H1 (cell line): ENCODE data around the gene UBE2E2. TPM values are rescaled to one million over a fixed set of nuclear protein-coding genes. Genes with fewer than 3 reads are reported as not detected.

Experiments used
- CTCF ChIA-PET: fragments of 300-600 bp; sonication (Branson Sonifier 250); formaldehyde crosslinking; loops from one replicate; lab custom pipeline; 2021; ENCODE audit not compliant: partially characterized antibody; lab: Charles Lee
- POLR2A ChIA-PET: fragments of 300-600 bp; sonication (Branson Sonifier 250); formaldehyde crosslinking; loops from one replicate; lab custom pipeline; 2021; ENCODE audit warnings: inconsistent platforms; ENCODE audit not compliant: partially characterized antibody; lab: Charles Lee
- DNase-seq, 2 experiments: peaks; one replicate each; pipeline versions ENCODE4 v3.0.0 to v3.0.0-alpha.2; 2010 to 2022; ENCODE audit warnings: low spot score in 2 of 2, low read depth in 1 of 2, mixed read lengths in 1 of 2
- FAIRE-seq: peaks from 2 replicates; lab custom pipeline; 2011; peaks lifted over from hg19 to GRCh38; lab: Jason Lieb, UNC
- H2AFZ ChIP-seq: 2 replicates; pipeline ENCODE4 v1.8.1; 2012; ENCODE audit warnings: low read length, inconsistent platforms
- H2AK5ac ChIP-seq: 2 replicates; pipeline ENCODE4 v1.6.1; 2013; ENCODE audit warnings: low read depth, low read length
- H2BK120ac ChIP-seq: replicated peaks from 2 replicates; pipeline ENCODE3; 2013; ENCODE audit warnings: low read depth, low read length, inconsistent platforms
- H2BK12ac ChIP-seq: 2 replicates; pipeline ENCODE4 v1.6.1; 2013; ENCODE audit warnings: low read depth, low read length
- H2BK15ac ChIP-seq: 2 replicates; pipeline ENCODE4 v1.6.1; 2013; ENCODE audit warnings: low read length
- H2BK20ac ChIP-seq: 2 replicates; pipeline ENCODE4 v1.6.1; 2013; ENCODE audit warnings: low read length
- H2BK5ac ChIP-seq: 2 replicates; pipeline ENCODE4 v1.6.1; 2013; ENCODE audit warnings: low read depth, low read length
- H3K14ac ChIP-seq: 2 replicates; pipeline ENCODE4 v1.6.1; 2013; ENCODE audit warnings: inconsistent platforms; ENCODE audit not compliant: insufficient read length
- H3K18ac ChIP-seq: 2 replicates; pipeline ENCODE4 v1.6.1; 2013; ENCODE audit warnings: low read length; ENCODE audit errors: extremely low read depth
- H3K23ac ChIP-seq: 2 replicates; pipeline ENCODE4 v1.6.1; 2013; ENCODE audit warnings: inconsistent platforms; ENCODE audit not compliant: insufficient read length
- H3K23me2 ChIP-seq: 2 replicates; pipeline ENCODE4 v1.6.1; 2013; ENCODE audit warnings: low read depth, low read length
- H3K27ac ChIP-seq: 2 replicates; pipeline ENCODE4 v1.6.1; 2011; ENCODE audit warnings: low read depth, low read length, inconsistent platforms
- H3K27me3 ChIP-seq, 4 experiments: replicated peaks in 1 of 4; 1 replicate in 1 of 4; 2 replicates in 3 of 4; pipeline versions ENCODE4 v1.6.1 to v1.8.1; 2011 to 2013; ENCODE audit warnings: low read length in 3 of 4, mild to moderate bottlenecking in 3 of 4, inconsistent platforms in 2 of 4, mixed read lengths in 2 of 4, moderate library complexity in 1 of 4; ENCODE audit not compliant: control insufficient read depth in 3 of 4, insufficient read depth in 3 of 4; ENCODE audit errors: extremely low read depth in 1 of 4
- H3K36me3 ChIP-seq, 4 experiments: 2 replicates each; pipeline versions ENCODE4 v1.6.1 to v1.8.1; 2011 to 2013; ENCODE audit warnings: mild to moderate bottlenecking in 4 of 4, low read length in 3 of 4, moderate library complexity in 2 of 4, control low read depth in 1 of 4, inconsistent platforms in 1 of 4; ENCODE audit not compliant: insufficient read depth in 4 of 4, control insufficient read depth in 2 of 4
- H3K4ac ChIP-seq: replicated peaks from 2 replicates; pipeline ENCODE3; 2013; ENCODE audit warnings: low read length, low read depth, mixed read lengths, inconsistent platforms; ENCODE audit not compliant: insufficient read length
- H3K4me1 ChIP-seq, 4 experiments: replicated peaks in 1 of 4; 1 replicate in 1 of 4; 2 replicates in 3 of 4; pipeline versions ENCODE4 v1.6.1 to v1.8.1; 2011 to 2013; ENCODE audit warnings: low read length in 3 of 4, inconsistent platforms in 2 of 4, mixed read lengths in 1 of 4; ENCODE audit not compliant: insufficient read depth in 4 of 4, control insufficient read depth in 3 of 4
- H3K4me2 ChIP-seq, 2 experiments: 2 replicates each; pipeline versions ENCODE4 v1.6.1 to v1.8.1; 2011 to 2013; ENCODE audit warnings: low read depth in 2 of 2, low read length in 2 of 2, control low read depth in 1 of 2, inconsistent platforms in 1 of 2, mild to moderate bottlenecking in 1 of 2; ENCODE audit not compliant: insufficient read depth in 1 of 2
- H3K4me3 ChIP-seq, 4 experiments: fragments of 200-600, 300-600 bp in 1 of 4; sonication (generic), shearing (Covaris generic), sonication (Bioruptor Twin) in 1 of 4; 2 replicates each; pipeline versions ENCODE4 v1.5.1 to v1.8.1; 2011 to 2016; ENCODE audit warnings: low read length in 4 of 4, low read depth in 3 of 4, control low read depth in 2 of 4, inconsistent platforms in 2 of 4, mild to moderate bottlenecking in 2 of 4, mixed read lengths in 1 of 4, moderate library complexity in 1 of 4; ENCODE audit not compliant: insufficient read depth in 2 of 4; ENCODE audit errors: extremely low read depth in 1 of 4
- H3K56ac ChIP-seq: replicated peaks from 2 replicates; pipeline ENCODE3; 2013; ENCODE audit warnings: low read depth, mild to moderate bottlenecking, mixed read lengths, low read length, inconsistent platforms; ENCODE audit not compliant: insufficient read length
- H3K79me1 ChIP-seq: 2 replicates; pipeline ENCODE4 v1.6.1; 2013; ENCODE audit warnings: low read depth, low read length, control low read depth
- H3K79me2 ChIP-seq, 2 experiments: 2 replicates each; pipeline versions ENCODE4 v1.6.1 to v1.8.1; 2012 to 2013; ENCODE audit warnings: low read length in 2 of 2, mild to moderate bottlenecking in 2 of 2, inconsistent platforms in 1 of 2; ENCODE audit not compliant: insufficient read depth in 2 of 2, control insufficient read depth in 1 of 2
- H3K9ac ChIP-seq, 4 experiments: replicated peaks in 1 of 4; 1 replicate in 1 of 4; 2 replicates in 3 of 4; pipeline versions ENCODE4 v1.6.1 to v1.8.1; 2011 to 2013; ENCODE audit warnings: low read depth in 3 of 4, low read length in 3 of 4, control low read depth in 2 of 4, mild to moderate bottlenecking in 2 of 4, moderate library complexity in 2 of 4, inconsistent platforms in 1 of 4; ENCODE audit errors: extremely low read depth in 1 of 4
- H3K9me3 ChIP-seq, 2 experiments: 2 replicates each; pipeline versions ENCODE4 v1.6.1 to v1.8.1; 2012 to 2013; ENCODE audit warnings: mild to moderate bottlenecking in 2 of 2, moderate library complexity in 2 of 2, control low read depth in 1 of 2, inconsistent platforms in 1 of 2, low read depth in 1 of 2, low read length in 1 of 2, mixed read lengths in 1 of 2; ENCODE audit not compliant: insufficient read depth in 2 of 2
- H4K20me1 ChIP-seq, 2 experiments: replicated peaks in 1 of 2; 2 replicates each; pipeline versions ENCODE3 to v1.8.1; 2011 to 2013; ENCODE audit warnings: inconsistent platforms in 2 of 2, low read length in 2 of 2, mild to moderate bottlenecking in 1 of 2; ENCODE audit not compliant: insufficient read depth in 2 of 2, control insufficient read depth in 1 of 2
- H4K5ac ChIP-seq: 2 replicates; pipeline ENCODE4 v1.6.1; 2013; ENCODE audit warnings: low read length, low read depth, mixed read lengths, inconsistent platforms; ENCODE audit not compliant: insufficient read length
- H4K8ac ChIP-seq: 2 replicates; pipeline ENCODE4 v1.8.0; 2013; ENCODE audit warnings: mild to moderate bottlenecking, moderate library complexity, low read length, inconsistent platforms; ENCODE audit not compliant: insufficient read depth; ENCODE audit errors: extremely low read depth
- H4K91ac ChIP-seq: replicated peaks from 2 replicates; pipeline ENCODE3; 2013; ENCODE audit warnings: low read length, mixed read lengths, inconsistent platforms; ENCODE audit not compliant: insufficient read length
- BCL11A ChIP-seq, 2 experiments: IDR thresholded peaks; one replicate each; pipeline ENCODE4 v1.6.1; 2011; ENCODE audit warnings: low read depth in 2 of 2, low read length in 2 of 2, mild to moderate bottlenecking in 2 of 2
- CREB1 ChIP-seq: IDR thresholded peaks from 2 replicates; pipeline ENCODE4 v1.6.1; 2012; ENCODE audit warnings: inconsistent platforms
- E2F6 ChIP-seq: IDR thresholded peaks from 2 replicates; pipeline ENCODE4 v1.6.1; 2012; ENCODE audit warnings: inconsistent platforms
- GABPA ChIP-seq: IDR thresholded peaks from 2 replicates; pipeline ENCODE4 v1.6.1; 2011; ENCODE audit warnings: mild to moderate bottlenecking, low read length, moderate library complexity, borderline replicate concordance; ENCODE audit not compliant: insufficient read depth
- GTF2F1 ChIP-seq: IDR thresholded peaks from 2 replicates; pipeline ENCODE4 v1.6.1; 2012; ENCODE audit warnings: low read depth, low read length, improper control_type of control experiment, borderline replicate concordance
- KDM1A ChIP-seq: fragments of 200-600, 300-600 bp; sonication (generic); IDR thresholded peaks from 2 replicates; pipeline ENCODE4 v1.7.1; 2016; ENCODE audit warnings: mild to moderate bottlenecking, low read length, borderline replicate concordance
- POLR2AphosphoS5 ChIP-seq: IDR thresholded peaks from 2 replicates; pipeline ENCODE4 v1.6.1; 2011; ENCODE audit warnings: low read depth, low read length
- RAD21 ChIP-seq, 2 experiments: IDR thresholded peaks in 1 of 2; conservative IDR thresholded peaks in 1 of 2; 2 replicates each; pipeline ENCODE4 v1.6.1; 2011; ENCODE audit warnings: low read depth in 2 of 2, low read length in 2 of 2, improper control_type of control experiment in 1 of 2, inconsistent platforms in 1 of 2, mild to moderate bottlenecking in 1 of 2, moderate library complexity in 1 of 2
- SIN3A ChIP-seq, 2 experiments: IDR thresholded peaks in 1 of 2; conservative IDR thresholded peaks in 1 of 2; 2 replicates each; pipeline ENCODE4 v1.6.1; 2011 to 2012; ENCODE audit warnings: low read length in 2 of 2, improper control_type of control experiment in 1 of 2, low read depth in 1 of 2, mild to moderate bottlenecking in 1 of 2
- SIX5 ChIP-seq: IDR thresholded peaks from 2 replicates; pipeline ENCODE4 v1.6.1; 2011; ENCODE audit warnings: mild to moderate bottlenecking, low read depth, low read length
- ZNF274 ChIP-seq: IDR thresholded peaks from 2 replicates; pipeline ENCODE4 v1.7.0; 2012; ENCODE audit warnings: low read length, borderline replicate concordance; ENCODE audit errors: extremely low read depth
- WGBS, 2 experiments: shearing (Covaris generic) in 1 of 2; methylation state at CpG; one replicate each; pipeline versions ENCODE4 v1.1.6 to v1.1.7; 2013 to 2015; ENCODE audit warnings: low lambda C conversion rate in 2 of 2, mixed read lengths in 2 of 2, inconsistent platforms in 1 of 2, low coverage in 1 of 2, missing lambda C conversion rate in 1 of 2; ENCODE audit not compliant: insufficient replicate concordance in 2 of 2, insufficient coverage in 1 of 2, insufficient read length in 1 of 2; ENCODE audit errors: extremely low coverage in 1 of 2, missing lambda C conversion rate in 1 of 2; 5-methylcytosine and 5-hydroxymethylcytosine counted together
- polyA plus RNA-seq, 7 experiments: library from polyadenylated mRNA; depleted of rRNA in 3 of 7; stranded (reverse) in 5 of 7; unstranded in 2 of 7; fragments of >200 nt in 5 of 7; fragments of 200-250 nt in 2 of 7; gene quantifications; 1 replicate in 5 of 7; 2 replicates in 1 of 7; 4 replicates in 1 of 7; pipeline versions ENCODE4 v1.2.1 to v1.2.3, GENCODE V29; 2011 to 2013; ENCODE audit warnings: missing spikeins in 2 of 7, mixed read lengths in 2 of 7
- total RNA-seq: library from RNA; stranded (reverse); fragmentation: NEBNext Ultra II Directional; extraction: Animal tissue kit (Norgen Biotek cat#: 25700); gene quantifications from 2 replicates; pipeline ENCODE4 v1.2.1, GENCODE V29; 2021
- TF ChIP-seq, protein P1 (sequence below): IDR thresholded peaks from 2 replicates; pipeline ENCODE4 v1.6.1; 2011; ENCODE audit warnings: low read depth, mild to moderate bottlenecking, low read length; ENCODE audit not compliant: insufficient read depth

UBE2E2 gene
- total and polyA plus RNA-seq, 2 of the 8 experiments (the other 6 are each of a cell fraction or from before 2014, with no cell fraction given) = 57.6 to 70.6 TPM

- Histone ChIP-seq H2BK15ac (no peak overlapping the region), H3K4me1 (peaks cover 0 to 5% (median 2%) of the 10 kb centered on the region in 4 experiments; a peak in 1 of 7 replicates), H2AFZ (no peak overlapping the region), H3K4ac (no peak overlapping the region), H3K9me3 (no peaks in the 10 kb centered on the region), H3K27ac (no peak overlapping the region), H2BK120ac (no peak overlapping the region), H3K56ac (no peak overlapping the region), H3K79me1 (no peaks in the 10 kb centered on the region), H3K14ac (no peak overlapping the region), H3K79me2 (0 out of 4 replicates have a peak, but pooled peaks cover 0 to 6% of the 10 kb centered on the region in 2 experiments), H3K9ac (no peak overlapping the region), H3K4me2 (no peak overlapping the region), H3K27me3 (no peaks in the 10 kb centered on the region), H2BK20ac (no peak overlapping the region), H2BK5ac (no peak overlapping the region), H2BK12ac (no peak overlapping the region), H2AK5ac (no peak overlapping the region), H3K36me3 (no peaks in the 10 kb centered on the region), H3K23me2 (no peaks in the 10 kb centered on the region), H4K91ac (no peak overlapping the region), H3K18ac (no peak overlapping the region), H4K20me1 (no peaks in the 10 kb centered on the region), H3K23ac (no peak overlapping the region), H3K4me3 (no peak overlapping the region), H4K5ac (no peak overlapping the region), H4K8ac (no peak overlapping the region)
- FAIRE-seq = no peak
- CTCF ChIA-PET = interaction anchor here (0.5 to 1.4 kb wide), 3 partner anchors 15 to 388 kb away, joined by 3 to 4 read pairs (median 4); no protein-coding TSS in a partner anchor
- 87% methylated on average over 2 of the region's 2 CpGs; no CpG with 5 or more reads in 1 of the 2 experiments for WGBS, 2 experiments
- POLR2A ChIA-PET = interaction anchor here (1.1 to 1.2 kb wide), 2 partner anchors 9 to 29 kb away, joined by 3 read pairs; no protein-coding TSS in a partner anchor
- no peak for DNase-seq
- TF ChIP-seq CREB1 (no peak), SIN3A (conservative IDR thresholded peaks at IDR 0.05 in 1 of 2, IDR thresholded peaks at IDR 0.05 in 1 of 2; ENCODE audit: low read depth in 1 of 2, low read length in 2 of 2) (no peak), GABPA (no peak), GTF2F1 (no peak), SIX5 (no peak), KDM1A (no peak), ZNF274 (no peak), POLR2AphosphoS5 (no peak), RAD21 (IDR thresholded peaks at IDR 0.05 in 1 of 2, conservative IDR thresholded peaks at IDR 0.05 in 1 of 2; ENCODE audit: low read depth in 2 of 2, low read length in 2 of 2) (no peak), BCL11A (IDR thresholded peaks at IDR 0.05; ENCODE audit: low read depth in 2 of 2, low read length in 2 of 2) (no peak), E2F6 (no peak)
- TF ChIP-seq, protein P1, sequence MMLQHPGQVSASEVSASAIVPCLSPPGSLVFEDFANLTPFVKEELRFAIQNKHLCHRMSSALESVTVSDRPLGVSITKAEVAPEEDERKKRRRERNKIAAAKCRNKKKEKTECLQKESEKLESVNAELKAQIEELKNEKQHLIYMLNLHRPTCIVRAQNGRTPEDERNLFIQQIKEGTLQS = no peak
Measured at GRCh38 chr3:23457697-23458096, 254.6 kb downstream of the UBE2E2 start.
